ENCODE results near the gene TUBGCP5. TPM values are rescaled to one million over a fixed set of nuclear protein-coding genes. Genes with fewer than 3 reads are reported as not detected.
A peak's percentile ranks its signal among the peaks of the same experiment; 100 is the strongest.
"Not testable (repeated sequence)": the region's sequence is repeated elsewhere in the genome, so short reads cannot be mapped to it uniquely, and the experiment has no call there.

TUBGCP5 gene
- total RNA-seq, 4 donors from 2014 or later = 21.9 to 48.4 (median 24.8) TPM

- H3K9me3 ChIP-seq = no peaks in the 10 kb centered on the region
- no peak for DNase-seq
- peaks cover 14 to 33% of the 10 kb centered on the region in 2 donors for H3K36me3 ChIP-seq
- no peak overlapping the region for H3K4me3 ChIP-seq (replicated peaks in 1 of 3)
- H3K4me1 ChIP-seq = no peaks in the 10 kb centered on the region
- no peak overlapping the region for H3K27ac ChIP-seq
- H3K27me3 ChIP-seq = no peaks in the 10 kb centered on the region
- TF ChIP-seq CTCF (IDR thresholded peaks at IDR 0.05) = no peak
- no peak for TF ChIP-seq POLR2A (IDR thresholded peaks at IDR 0.05)
- WGBS, 2 donors = 89 to 91% methylated on average over 7 of the region's 7 CpGs
- intact Hi-C loops (cut with DNase I) = no loop called here
Measured at GRCh38 chr15:22995795-22996194, 43.6 kb downstream of the TUBGCP5 start.

- H3K4me3 ChIP-seq (replicated peaks in 1 of 3) = no peak overlapping the region
- H3K27ac ChIP-seq = no peak overlapping the region
- H3K9me3 ChIP-seq = no peaks in the 10 kb centered on the region
- no peak for TF ChIP-seq POLR2A (IDR thresholded peaks at IDR 0.05)
- TF ChIP-seq CTCF (IDR thresholded peaks at IDR 0.05) = no peak
- H3K27me3 ChIP-seq = no peaks in the 10 kb centered on the region
- no peaks in the 10 kb centered on the region for H3K4me1 ChIP-seq
- no peak for DNase-seq
- WGBS, 2 donors = 85 to 88% methylated on average over 5 of the region's 5 CpGs
- intact Hi-C loops (cut with DNase I) = no loop called here
- peaks cover 12 to 13% of the 10 kb centered on the region in 2 donors for H3K36me3 ChIP-seq
Measured at GRCh38 chr15:22992024-22992326, 47.4 kb downstream of the TUBGCP5 start.

GRCh38 chr15:22989576-22990477 is 49.5 kb downstream of the TUBGCP5 start:
- Histone ChIP-seq H3K36me3 (peaks cover 5 to 8% of the 10 kb centered on the region in 2 donors), H3K27me3 (no peaks in the 10 kb centered on the region), H3K4me3 (replicated peaks in 1 of 3) (no peak overlapping the region), H3K4me1 (no peaks in the 10 kb centered on the region), H3K27ac (no peak overlapping the region), H3K9me3 (no peaks in the 10 kb centered on the region)
- intact Hi-C loops (cut with DNase I) = no loop called here
- TF ChIP-seq CTCF (IDR thresholded peaks at IDR 0.05) (no peak), POLR2A (IDR thresholded peaks at IDR 0.05) (no peak)
- 62 to 67% methylated on average over 7 of the region's 7 CpGs for WGBS, 2 donors
- DNase-seq = peak in 1 of 2 donors; percentile 12

GRCh38 chr15:22988811-22989210 is 50.6 kb downstream of the TUBGCP5 start:
- Histone ChIP-seq H3K27ac (no peak overlapping the region), H3K36me3 (no peaks in the 10 kb centered on the region), H3K27me3 (no peaks in the 10 kb centered on the region), H3K4me1 (no peaks in the 10 kb centered on the region), H3K9me3 (no peaks in the 10 kb centered on the region), H3K4me3 (replicated peaks in 1 of 3) (no peak overlapping the region)
- intact Hi-C loops (cut with DNase I) = no loop called here
- TF ChIP-seq CTCF (IDR thresholded peaks at IDR 0.05) = no peak
- TF ChIP-seq POLR2A (IDR thresholded peaks at IDR 0.05) = no peak
- DNase-seq = no peak
- WGBS, 2 donors = 81 to 83% methylated on average over 7 of the region's 7 CpGs

- H3K4me3 ChIP-seq (replicated peaks in 1 of 3); H3K27ac ChIP-seq; H3K27me3 ChIP-seq; H3K36me3 ChIP-seq; H3K9me3 ChIP-seq; DNase-seq: not testable (repeated sequence)
- intact Hi-C loops (cut with DNase I) = loop anchor here (5.0 kb wide), 1 partner anchor 55 kb away; the partner anchor contains the start of gene TUBGCP5
- 94 to 95% methylated on average over 11 of the region's 11 CpGs for WGBS, 2 donors
- H3K4me1 ChIP-seq = peaks cover 6 to 12% of the 10 kb centered on the region in 2 donors
Measured at GRCh38 chr15:22981931-22982330, 57.4 kb downstream of the TUBGCP5 start.
